Ishikawa (cell line): ENCODE results near the gene TM9SF3.

Experiments used
- CEBPB ChIP-seq: IDR thresholded peaks from 2 replicates; pipeline ENCODE4 v1.6.1; 2012
- CREB1 ChIP-seq: IDR thresholded peaks from 2 replicates; pipeline ENCODE4 v1.6.1; 2012; ENCODE audit warnings: low read depth
- EGR1 ChIP-seq: IDR thresholded peaks from 2 replicates; pipeline ENCODE4 v1.6.1; 2012
- EP300 ChIP-seq: IDR thresholded peaks from 2 replicates; pipeline ENCODE4 v1.6.1; 2012; ENCODE audit warnings: borderline replicate concordance
- FOXM1 ChIP-seq: IDR thresholded peaks from 2 replicates; pipeline ENCODE4 v1.6.1; 2012; ENCODE audit warnings: low read depth, borderline replicate concordance
- NFIC ChIP-seq: IDR thresholded peaks from 2 replicates; pipeline ENCODE4 v1.6.1; 2012
- RAD21 ChIP-seq: IDR thresholded peaks from 2 replicates; pipeline ENCODE4 v1.6.1; 2012; ENCODE audit warnings: low read depth
- TAF1 ChIP-seq: IDR thresholded peaks from 2 replicates; pipeline ENCODE4 v1.6.1; 2012; ENCODE audit warnings: low read depth, mild to moderate bottlenecking
- TCF12 ChIP-seq: IDR thresholded peaks from 2 replicates; pipeline ENCODE4 v1.6.1; 2012; ENCODE audit warnings: low read depth
- TEAD4 ChIP-seq: IDR thresholded peaks from 2 replicates; pipeline ENCODE4 v1.6.1; 2012
- YY1 ChIP-seq: IDR thresholded peaks from 2 replicates; pipeline ENCODE4 v1.6.1; 2012; ENCODE audit warnings: low read depth
- ZBTB7A ChIP-seq: IDR thresholded peaks from 2 replicates; pipeline ENCODE4 v1.6.1; 2012; ENCODE audit warnings: low read depth
- TF ChIP-seq, protein P1 (sequence below): IDR thresholded peaks from 2 replicates; pipeline ENCODE4 v1.6.1; 2012; ENCODE audit warnings: low read depth, mild to moderate bottlenecking
- TF ChIP-seq, protein P2 (sequence below): IDR thresholded peaks from 2 replicates; pipeline ENCODE4 v1.6.1; 2012
- TF ChIP-seq, protein P3 (sequence below): IDR thresholded peaks from 2 replicates; pipeline ENCODE4 v1.6.1; 2012

The TM9SF3 gene

DNA sequence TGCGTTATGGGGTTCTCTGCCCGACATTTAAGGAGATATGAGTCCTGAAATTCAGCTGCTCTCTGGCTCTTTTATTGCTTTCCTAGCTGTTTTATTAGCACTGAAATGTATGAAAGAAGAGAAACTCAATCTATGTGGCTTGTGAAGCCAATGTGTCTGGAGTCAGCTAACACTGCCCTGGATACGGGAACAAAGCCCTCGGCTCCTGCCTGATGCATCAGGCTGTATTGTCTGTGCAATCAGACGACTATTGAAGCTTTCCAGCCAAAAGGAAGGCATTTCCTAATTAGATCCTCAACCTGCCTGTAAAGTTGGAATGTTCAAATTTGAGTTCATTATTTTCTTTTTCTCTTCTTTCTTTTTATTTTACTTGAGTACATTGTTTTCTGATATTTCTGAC is 22.0 kb upstream of the TM9SF3 start:
- TF ChIP-seq CREB1 (no peak), TAF1 (no peak), TCF12 (no peak), NFIC (no peak), EP300 (no peak), TEAD4 (no peak), FOXM1 (no peak), RAD21 (no peak), CEBPB (no peak)
- TF ChIP-seq, protein P1, sequence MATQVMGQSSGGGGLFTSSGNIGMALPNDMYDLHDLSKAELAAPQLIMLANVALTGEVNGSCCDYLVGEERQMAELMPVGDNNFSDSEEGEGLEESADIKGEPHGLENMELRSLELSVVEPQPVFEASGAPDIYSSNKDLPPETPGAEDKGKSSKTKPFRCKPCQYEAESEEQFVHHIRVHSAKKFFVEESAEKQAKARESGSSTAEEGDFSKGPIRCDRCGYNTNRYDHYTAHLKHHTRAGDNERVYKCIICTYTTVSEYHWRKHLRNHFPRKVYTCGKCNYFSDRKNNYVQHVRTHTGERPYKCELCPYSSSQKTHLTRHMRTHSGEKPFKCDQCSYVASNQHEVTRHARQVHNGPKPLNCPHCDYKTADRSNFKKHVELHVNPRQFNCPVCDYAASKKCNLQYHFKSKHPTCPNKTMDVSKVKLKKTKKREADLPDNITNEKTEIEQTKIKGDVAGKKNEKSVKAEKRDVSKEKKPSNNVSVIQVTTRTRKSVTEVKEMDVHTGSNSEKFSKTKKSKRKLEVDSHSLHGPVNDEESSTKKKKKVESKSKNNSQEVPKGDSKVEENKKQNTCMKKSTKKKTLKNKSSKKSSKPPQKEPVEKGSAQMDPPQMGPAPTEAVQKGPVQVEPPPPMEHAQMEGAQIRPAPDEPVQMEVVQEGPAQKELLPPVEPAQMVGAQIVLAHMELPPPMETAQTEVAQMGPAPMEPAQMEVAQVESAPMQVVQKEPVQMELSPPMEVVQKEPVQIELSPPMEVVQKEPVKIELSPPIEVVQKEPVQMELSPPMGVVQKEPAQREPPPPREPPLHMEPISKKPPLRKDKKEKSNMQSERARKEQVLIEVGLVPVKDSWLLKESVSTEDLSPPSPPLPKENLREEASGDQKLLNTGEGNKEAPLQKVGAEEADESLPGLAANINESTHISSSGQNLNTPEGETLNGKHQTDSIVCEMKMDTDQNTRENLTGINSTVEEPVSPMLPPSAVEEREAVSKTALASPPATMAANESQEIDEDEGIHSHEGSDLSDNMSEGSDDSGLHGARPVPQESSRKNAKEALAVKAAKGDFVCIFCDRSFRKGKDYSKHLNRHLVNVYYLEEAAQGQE: no peak
- TF ChIP-seq, protein P2, sequence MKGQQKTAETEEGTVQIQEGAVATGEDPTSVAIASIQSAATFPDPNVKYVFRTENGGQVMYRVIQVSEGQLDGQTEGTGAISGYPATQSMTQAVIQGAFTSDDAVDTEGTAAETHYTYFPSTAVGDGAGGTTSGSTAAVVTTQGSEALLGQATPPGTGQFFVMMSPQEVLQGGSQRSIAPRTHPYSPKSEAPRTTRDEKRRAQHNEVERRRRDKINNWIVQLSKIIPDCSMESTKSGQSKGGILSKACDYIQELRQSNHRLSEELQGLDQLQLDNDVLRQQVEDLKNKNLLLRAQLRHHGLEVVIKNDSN: no peak

DNA sequence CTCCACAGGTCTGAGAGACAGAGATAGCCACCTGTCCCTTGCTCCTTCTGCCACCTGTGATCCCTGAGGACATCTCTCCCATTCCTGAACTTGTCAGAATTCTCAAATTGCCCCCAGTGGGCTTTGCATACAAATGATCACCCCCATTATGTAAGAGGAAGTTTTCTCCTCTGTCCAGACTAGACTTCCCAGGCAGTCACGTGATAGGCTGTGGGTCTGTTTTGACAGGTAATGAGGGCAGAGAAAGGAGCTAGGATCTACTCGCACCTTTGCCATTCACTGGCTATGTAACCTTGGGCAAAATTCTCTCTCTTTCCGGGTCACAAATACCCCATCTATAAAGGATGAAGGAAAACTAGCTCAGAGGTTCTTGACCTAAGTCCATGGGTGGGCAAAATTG is 21.4 kb upstream of the TM9SF3 start:
- TF ChIP-seq NFIC (no peak), TCF12 (no peak), EGR1 (no peak), YY1 (no peak), CEBPB (no peak), TAF1 (no peak), ZBTB7A (no peak), CREB1 (no peak), RAD21 (no peak), TEAD4 (no peak), FOXM1 (no peak), EP300 (no peak)
- TF ChIP-seq, protein P2: no peak
- TF ChIP-seq, protein P3, sequence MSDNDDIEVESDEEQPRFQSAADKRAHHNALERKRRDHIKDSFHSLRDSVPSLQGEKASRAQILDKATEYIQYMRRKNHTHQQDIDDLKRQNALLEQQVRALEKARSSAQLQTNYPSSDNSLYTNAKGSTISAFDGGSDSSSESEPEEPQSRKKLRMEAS: no peak
- TF ChIP-seq, protein P1: no peak

DNA sequence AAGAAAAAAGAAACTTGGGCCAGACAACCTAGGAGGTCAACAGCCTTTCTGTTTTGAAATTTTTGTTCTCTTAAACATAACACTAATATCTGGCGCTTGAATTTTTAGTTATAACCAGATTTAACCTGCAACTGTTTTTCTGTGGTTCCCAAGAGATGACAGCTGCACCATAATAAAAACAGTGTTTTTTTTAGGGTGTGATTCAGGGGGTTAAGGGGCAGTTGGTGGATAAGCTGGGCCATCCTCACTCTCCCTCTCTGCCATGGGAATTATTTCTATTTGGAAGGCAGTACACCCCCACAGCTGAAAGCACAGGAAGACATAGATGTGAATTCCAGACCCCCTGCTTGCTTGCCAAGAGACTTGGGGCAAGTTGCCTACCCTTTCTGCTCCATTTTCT is 20.1 kb upstream of the TM9SF3 start:
- TF ChIP-seq RAD21: no peak
- TF ChIP-seq TCF12: no peak
- no peak for TF ChIP-seq FOXM1
- no peak for TF ChIP-seq NFIC
- no peak for TF ChIP-seq EGR1
- TF ChIP-seq CREB1: no peak
- TF ChIP-seq EP300: no peak
- TF ChIP-seq, protein P3: no peak
- no peak for TF ChIP-seq ZBTB7A
- TF ChIP-seq YY1: no peak
- TF ChIP-seq, protein P2: no peak
- TF ChIP-seq CEBPB: no peak

DNA sequence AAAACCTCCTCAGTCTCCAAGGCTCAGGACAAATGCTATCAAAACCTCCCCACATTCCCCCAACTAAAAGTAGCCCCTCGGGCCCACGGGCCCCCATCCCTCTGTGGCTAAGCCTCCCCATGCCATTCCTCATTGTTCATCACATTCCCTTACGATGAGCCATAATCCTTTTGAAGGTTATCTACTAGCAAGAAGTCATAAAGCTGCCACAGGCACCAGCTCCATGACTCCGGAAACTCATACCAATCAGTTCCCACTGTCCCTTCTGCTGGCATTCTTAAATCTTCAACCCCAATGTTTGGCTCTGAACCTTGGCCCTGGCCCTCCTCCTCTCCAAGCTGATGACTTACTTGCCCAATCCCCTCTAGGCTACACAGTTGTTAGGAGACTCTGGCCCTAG is 19.4 kb upstream of the TM9SF3 start:
- TF ChIP-seq TEAD4 (no peak), NFIC (no peak), TAF1 (no peak), CEBPB (no peak), TCF12 (no peak), EGR1 (no peak), ZBTB7A (no peak), CREB1 (no peak), FOXM1 (no peak)
- TF ChIP-seq, protein P2: no peak
- TF ChIP-seq, protein P1: no peak
